IMR-90 (cell line): ENCODE data around the gene CSTA. TPM values are rescaled to one million over a fixed set of nuclear protein-coding genes. Genes with fewer than 3 reads are reported as not detected.

Source experiments
- ATAC-seq: fragments of 200-7000 bp; cut with Tn5 transposase; 2 replicates; pipeline ENCODE4 v1.9.1; 2020; ENCODE audit warnings: low read depth, mild to moderate bottlenecking, moderate library complexity
- BruUV-seq: library from RNA; stranded (reverse); fragments of 400-500 nt; replicated peaks from 2 replicates; lab custom pipeline; 2021; lab: Mats Ljungman, UMichigan
- CTCF ChIA-PET: fragments of 300-600 bp; formaldehyde crosslinking; extraction: SDS; loops from one replicate; lab custom pipeline; 2021; ENCODE audit warnings: antibody characterized with exemption; lab: Yijun Ruan, JAX
- POLR2A ChIA-PET: fragments of 300-600 bp; sonication (Branson Sonifier 250); formaldehyde crosslinking; loops from one replicate; lab custom pipeline; 2022; ENCODE audit warnings: antibody characterized with exemption; ENCODE audit not compliant: unreplicated experiment; lab: Charles Lee
- DNase-seq: peaks from one replicate; pipeline ENCODE4 v3.0.0; 2013
- H2AFZ ChIP-seq: replicated peaks from 2 replicates; pipeline ENCODE3; 2013; ENCODE audit warnings: low read length, mild to moderate bottlenecking; ENCODE audit not compliant: poor library complexity
- H2AK5ac ChIP-seq: 2 replicates; pipeline ENCODE4 v1.6.1; 2013; ENCODE audit warnings: low read depth, low read length, inconsistent platforms
- H2AK9ac ChIP-seq: replicated peaks from 2 replicates; pipeline ENCODE3; 2013; ENCODE audit warnings: mild to moderate bottlenecking, low read depth, low read length, moderate library complexity; ENCODE audit not compliant: poor library complexity
- H2BK120ac ChIP-seq: 2 replicates; pipeline ENCODE4 v1.6.1; 2013; ENCODE audit warnings: low read depth, low read length, inconsistent platforms
- H2BK15ac ChIP-seq: 3 replicates; pipeline ENCODE4 v1.6.1; 2013; ENCODE audit warnings: low read depth, low read length, inconsistent platforms
- H2BK20ac ChIP-seq: 2 replicates; pipeline ENCODE4 v1.6.1; 2013; ENCODE audit warnings: low read depth, mild to moderate bottlenecking, inconsistent platforms, low read length, moderate library complexity
- H2BK5ac ChIP-seq: 2 replicates; pipeline ENCODE4 v1.6.1; 2013; ENCODE audit warnings: mild to moderate bottlenecking, low read depth, low read length, inconsistent platforms; ENCODE audit not compliant: poor library complexity, severe bottlenecking
- H3K14ac ChIP-seq: replicated peaks from 2 replicates; pipeline ENCODE4 v1.6.1; 2013; ENCODE audit warnings: low read depth, low read length, inconsistent platforms
- H3K18ac ChIP-seq: 2 replicates; pipeline ENCODE4 v1.6.1; 2013; ENCODE audit warnings: low read depth, low read length, control low read depth
- H3K23ac ChIP-seq: 2 replicates; pipeline ENCODE4 v1.6.1; 2013; ENCODE audit warnings: low read depth, low read length, inconsistent platforms
- H3K27ac ChIP-seq: 2 replicates; pipeline ENCODE4 v1.5.1; 2013; ENCODE audit warnings: mild to moderate bottlenecking, control low read depth, low read length; ENCODE audit not compliant: insufficient read depth
- H3K27me3 ChIP-seq: 2 replicates; pipeline ENCODE4 v1.6.1; 2013; ENCODE audit warnings: low read length; ENCODE audit not compliant: control insufficient read depth, insufficient read depth
- H3K36me3 ChIP-seq: 2 replicates; pipeline ENCODE4 v1.6.1; 2013; ENCODE audit warnings: low read length, mixed read lengths; ENCODE audit not compliant: control insufficient read depth, insufficient read depth
- H3K4ac ChIP-seq: 2 replicates; pipeline ENCODE4 v1.6.1; 2013; ENCODE audit warnings: low read depth, low read length, inconsistent platforms
- H3K4me1 ChIP-seq: 2 replicates; pipeline ENCODE4 v1.6.1; 2013; ENCODE audit warnings: low read length, mixed read lengths; ENCODE audit not compliant: control insufficient read depth, insufficient read depth
- H3K4me2 ChIP-seq: 2 replicates; pipeline ENCODE4 v1.6.1; 2013; ENCODE audit warnings: low read depth, mild to moderate bottlenecking, control low read depth, low read length, moderate library complexity
- H3K4me3 ChIP-seq: 2 replicates; pipeline ENCODE4 v1.5.1; 2013; ENCODE audit warnings: low read depth, mild to moderate bottlenecking, control low read depth, low read length, moderate library complexity; ENCODE audit not compliant: insufficient read depth
- H3K56ac ChIP-seq: 2 replicates; pipeline ENCODE4 v1.6.1; 2013; ENCODE audit warnings: low read length, inconsistent platforms; ENCODE audit not compliant: insufficient read depth; ENCODE audit errors: extremely low read depth
- H3K79me1 ChIP-seq, 2 experiments: 2 replicates each; pipeline ENCODE4 v1.6.1; 2013; ENCODE audit warnings: low read length in 2 of 2, inconsistent platforms in 1 of 2, low read depth in 1 of 2
- H3K9ac ChIP-seq: 2 replicates; pipeline ENCODE4 v1.6.1; 2013; ENCODE audit warnings: low read depth, low read length, control low read depth
- H3K9me1 ChIP-seq: 2 replicates; pipeline ENCODE4 v1.6.1; 2013; ENCODE audit warnings: low read length, inconsistent platforms; ENCODE audit not compliant: insufficient read depth
- H3K9me3 ChIP-seq: 2 replicates; pipeline ENCODE4 v1.6.1; 2013; ENCODE audit warnings: low read length; ENCODE audit not compliant: control insufficient read depth, insufficient read depth
- H4K20me1 ChIP-seq: 2 replicates; pipeline ENCODE4 v1.6.1; 2013; ENCODE audit warnings: low read length, inconsistent platforms; ENCODE audit not compliant: insufficient read depth
- H4K5ac ChIP-seq: 2 replicates; pipeline ENCODE4 v1.6.1; 2013; ENCODE audit warnings: mild to moderate bottlenecking, low read depth, low read length, control low read depth
- H4K8ac ChIP-seq, 2 experiments: 2 replicates each; pipeline ENCODE4 v1.6.1; 2013; ENCODE audit warnings: low read depth in 2 of 2, low read length in 2 of 2, control low read depth in 1 of 2, inconsistent platforms in 1 of 2
- H4K91ac ChIP-seq: 2 replicates; pipeline ENCODE4 v1.6.1; 2013; ENCODE audit warnings: low read depth, low read length, inconsistent platforms; ENCODE audit not compliant: insufficient read depth
- BHLHE40 ChIP-seq: fragments of 150-350 bp; IDR thresholded peaks from 2 replicates; pipeline ENCODE4 v1.6.1; 2016; ENCODE audit warnings: mild to moderate bottlenecking, low read depth, low read length
- CTCF ChIP-seq: conservative IDR thresholded peaks from 2 replicates; pipeline ENCODE4 v1.5.1; 2012; ENCODE audit warnings: mild to moderate bottlenecking, low read depth, low read length, improper control_type of control experiment
- ELK1 ChIP-seq: fragments of 150-350 bp; IDR thresholded peaks from 2 replicates; pipeline ENCODE4 v1.6.1; 2016; ENCODE audit warnings: low read depth, mild to moderate bottlenecking, low read length, moderate library complexity, borderline replicate concordance
- FOS ChIP-seq: fragments of 150-350 bp; IDR thresholded peaks from 2 replicates; pipeline ENCODE4 v1.6.1; 2016; ENCODE audit warnings: low read depth, low read length
- MAZ ChIP-seq: IDR thresholded peaks from 2 replicates; pipeline ENCODE4 v1.6.1; 2012; ENCODE audit warnings: low read depth, mild to moderate bottlenecking, low read length, improper control_type of control experiment, moderate library complexity, borderline replicate concordance
- MXI1 ChIP-seq: IDR thresholded peaks from 2 replicates; pipeline ENCODE4 v1.6.1; 2012; ENCODE audit warnings: low read depth, mild to moderate bottlenecking, low read length, moderate library complexity, borderline replicate concordance
- NFE2L2 ChIP-seq: fragments of 150-350 bp; IDR thresholded peaks from 2 replicates; pipeline ENCODE4 v1.6.1; 2016; ENCODE audit warnings: low read depth, mild to moderate bottlenecking, low read length
- POLR2A ChIP-seq: IDR thresholded peaks from 2 replicates; pipeline ENCODE4 v1.6.1; 2012; ENCODE audit warnings: mild to moderate bottlenecking, low read depth, low read length
- RAD21 ChIP-seq: IDR thresholded peaks from 2 replicates; pipeline ENCODE4 v1.6.1; 2012; ENCODE audit warnings: low read length, improper control_type of control experiment
- RFX5 ChIP-seq: IDR thresholded peaks from 2 replicates; pipeline ENCODE4 v1.8.0; 2012; ENCODE audit warnings: low read depth, mild to moderate bottlenecking, low read length, moderate library complexity
- SMC3 ChIP-seq: fragments of 150-350 bp; IDR thresholded peaks from 2 replicates; pipeline ENCODE4 v1.6.1; 2016; ENCODE audit warnings: low read depth, mild to moderate bottlenecking, antibody characterized with exemption, low read length, moderate library complexity
- USF2 ChIP-seq: fragments of 150-350 bp; IDR thresholded peaks from 2 replicates; pipeline ENCODE4 v1.6.1; 2017; ENCODE audit warnings: mild to moderate bottlenecking, antibody characterized with exemption, low read length, low read depth
- WGBS, 2 experiments: methylation state at CpG; one replicate each; pipeline versions ENCODE4 v1.1.5 to v1.1.7; 2013; ENCODE audit warnings: missing lambda C conversion rate in 2 of 2; ENCODE audit not compliant: insufficient read length in 1 of 2; ENCODE audit errors: extremely low coverage in 2 of 2; 5-methylcytosine and 5-hydroxymethylcytosine counted together
- dilution Hi-C: fragments of 300-500 bp; cut with HindIII; formaldehyde crosslinking; loops from one replicate; pipeline ENCODE4 v1.14.3; 2018; ENCODE audit warnings: low sequenced_read_pairs; ENCODE audit not compliant: unreplicated experiment
- in situ Hi-C: fragments of 300-500 bp; cut with MboI; formaldehyde crosslinking; loops from 3 replicates; pipeline ENCODE4 v1.14.3; 2019; ENCODE audit warnings: low sequenced_read_pairs, inconsistent platforms, mixed read lengths
- intact Hi-C: fragments of 100-400 bp; cut with micrococcal nuclease; formaldehyde crosslinking; loops from 2 replicates; pipeline ENCODE4 v1.10.0; 2022
- polyA plus RNA-seq, 3 experiments: library from polyadenylated mRNA; depleted of rRNA; stranded (reverse); fragments of >200 nt; gene quantifications; 2 replicates each; pipeline ENCODE4 v1.2.3, GENCODE V29; 2012; ENCODE audit warnings: low replicate concordance in 1 of 3
- total RNA-seq: library from RNA; depleted of rRNA; stranded (reverse); fragments of >200 nt; gene quantifications from 2 replicates; pipeline ENCODE4 v1.2.3, GENCODE V29; 2012

The CSTA gene
- total and polyA plus RNA-seq, 2 of the 4 experiments (the other 2 are of a cell fraction): 0.17 TPM; not detected in 1

- intact Hi-C loops (no loop called here), dilution Hi-C loops (no loop called here), in situ Hi-C loops (no loop called here)
- peaks cover 12% of the 10 kb centered on the region for H3K27me3 ChIP-seq
- H3K4me2 ChIP-seq: no peak overlapping the region
- ChIA-PET CTCF (interaction anchor here (0.7 kb wide), 1 partner anchor 372 kb away, joined by 3 read pairs; no protein-coding TSS in a partner anchor), POLR2A (no interaction called here)
- 98% methylated on average over 9 of the region's 20 CpGs; no CpG with 5 or more reads in 1 of the 2 experiments for WGBS, 2 experiments
- H3K9me1 ChIP-seq: no peaks in the 10 kb centered on the region
- no peak overlapping the region for H2BK15ac ChIP-seq
- no peak overlapping the region for H3K27ac ChIP-seq
- no peaks in the 10 kb centered on the region for H3K4me1 ChIP-seq
- H3K23ac ChIP-seq: no peak overlapping the region
- TF ChIP-seq ELK1: no peak
- no peak for TF ChIP-seq SMC3
- no peak for TF ChIP-seq USF2
- TF ChIP-seq POLR2A: no peak
- TF ChIP-seq MXI1: no peak
- TF ChIP-seq NFE2L2: no peak
- TF ChIP-seq FOS: no peak
- no peak for TF ChIP-seq CTCF
- no peak for TF ChIP-seq RAD21
- no peak for TF ChIP-seq MAZ
- TF ChIP-seq RFX5: no peak
- no peak for TF ChIP-seq BHLHE40
- H3K18ac ChIP-seq: no peak overlapping the region
- no peak overlapping the region for H2AK9ac ChIP-seq
- no peak for DNase-seq
- no peak overlapping the region for H3K4ac ChIP-seq
- H2BK120ac ChIP-seq: no peak overlapping the region
- no peak overlapping the region for H3K4me3 ChIP-seq
- no peaks in the 10 kb centered on the region for H3K36me3 ChIP-seq
- no peak overlapping the region for H2BK20ac ChIP-seq
- H2AK5ac ChIP-seq: no peak overlapping the region
- H2BK5ac ChIP-seq: no peak overlapping the region
- H3K9me3 ChIP-seq: no peaks in the 10 kb centered on the region
- no peak overlapping the region for H4K5ac ChIP-seq
- ATAC-seq: no peak
- H4K20me1 ChIP-seq: no peaks in the 10 kb centered on the region
- H4K91ac ChIP-seq: no peak overlapping the region
- H2AFZ ChIP-seq: no peak overlapping the region
- no peak overlapping the region for H3K9ac ChIP-seq
- H4K8ac ChIP-seq: no peak overlapping the region
- H3K56ac ChIP-seq: no peak overlapping the region
- no peak overlapping the region for H3K14ac ChIP-seq
- no TSS peak for BruUV-seq
- no peaks in the 10 kb centered on the region for H3K79me1 ChIP-seq
These were observed 40.6 kb upstream of the CSTA start for GRCh38 chr3:122284486-122284885.
